GM18502 (cell line): ENCODE results near the gene GREB1.

Experiments used
- ATAC-seq: cut with Tn5 transposase; IDR thresholded peaks from one replicate; pipeline ENCODE4 v1.9.1; 2021; ENCODE audit warnings: mild to moderate bottlenecking; ENCODE audit not compliant: unreplicated experiment, poor library complexity

Gene GREB1

GRCh38 chr2:11592671-11593574 lies 59.1 kb downstream of the GREB1 start:
- ATAC-seq, result no peak

- no peak for ATAC-seq
Measured at GRCh38 chr2:11596801-11597200, 63.0 kb downstream of the GREB1 start.

- no peak for ATAC-seq
Measured at GRCh38 chr2:11597538-11598225, 63.8 kb downstream of the GREB1 start.

GRCh38 chr2:11598228-11598731 lies 64.4 kb downstream of the GREB1 start:
- no peak for ATAC-seq

GRCh38 chr2:11602563-11603204 lies 68.8 kb downstream of the GREB1 start:
- ATAC-seq, result no peak

- ATAC-seq, result no peak
Measured at GRCh38 chr2:11610624-11611242, 76.9 kb downstream of the GREB1 start.

GRCh38 chr2:11611251-11611650 lies 77.4 kb downstream of the GREB1 start:
- ATAC-seq, result no peak

GRCh38 chr2:11612553-11613215 lies 78.8 kb downstream of the GREB1 start:
- ATAC-seq, result no peak

- no peak for ATAC-seq
Measured at GRCh38 chr2:11613297-11613696, 79.5 kb downstream of the GREB1 start.

GRCh38 chr2:11615209-11615608 lies 81.4 kb downstream of the GREB1 start:
- ATAC-seq, result no peak

- no peak for ATAC-seq
Measured at GRCh38 chr2:11616097-11616687, 82.3 kb downstream of the GREB1 start.

- ATAC-seq, result no peak
Measured at GRCh38 chr2:11616851-11617415, 83.1 kb downstream of the GREB1 start.

- no peak for ATAC-seq
Measured at GRCh38 chr2:11617527-11617926, 83.7 kb downstream of the GREB1 start.

- no peak for ATAC-seq
Measured at GRCh38 chr2:11617984-11618707, 84.3 kb downstream of the GREB1 start.

GRCh38 chr2:11618708-11619062 lies 84.8 kb downstream of the GREB1 start:
- no peak for ATAC-seq

- ATAC-seq, result no peak
Measured at GRCh38 chr2:11621410-11621809, 87.6 kb downstream of the GREB1 start.

GRCh38 chr2:11622611-11623010 lies 88.8 kb downstream of the GREB1 start:
- no peak for ATAC-seq

- ATAC-seq, result no peak
Measured at GRCh38 chr2:11624893-11625292, 91.0 kb downstream of the GREB1 start.

GRCh38 chr2:11625671-11626070 lies 91.8 kb downstream of the GREB1 start:
- ATAC-seq, result no peak
